NCI-H82 treated with DMSO at 0.1 percent for 48 hours (cell line): ENCODE data around the gene FAM107B.

Source experiments
- DNase-seq: peaks from one replicate; lab custom pipeline; 2025; ENCODE audit not compliant: unreplicated experiment; lab: John Stamatoyannopoulos, UW

Gene FAM107B

DNA sequence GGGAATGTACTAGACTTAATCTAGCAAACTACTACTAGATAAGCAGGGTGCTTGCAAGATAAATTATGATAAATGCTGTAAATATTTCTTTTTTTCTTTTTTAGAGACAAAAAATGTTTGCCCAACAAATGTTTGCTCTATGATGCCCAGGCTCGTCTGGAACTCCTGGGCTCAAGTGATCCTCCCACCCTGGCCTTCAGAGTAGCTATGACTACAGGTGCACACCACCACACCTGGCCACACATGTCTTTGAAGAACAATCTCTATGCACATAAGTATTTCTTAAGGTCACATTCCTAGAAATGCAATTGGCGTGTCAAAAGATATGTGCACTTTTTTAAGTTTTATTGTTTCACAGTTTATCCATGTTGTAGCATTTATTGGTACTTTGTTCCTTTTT is 264.4 kb downstream of the FAM107B start:
- DNase-seq: no peak

DNA sequence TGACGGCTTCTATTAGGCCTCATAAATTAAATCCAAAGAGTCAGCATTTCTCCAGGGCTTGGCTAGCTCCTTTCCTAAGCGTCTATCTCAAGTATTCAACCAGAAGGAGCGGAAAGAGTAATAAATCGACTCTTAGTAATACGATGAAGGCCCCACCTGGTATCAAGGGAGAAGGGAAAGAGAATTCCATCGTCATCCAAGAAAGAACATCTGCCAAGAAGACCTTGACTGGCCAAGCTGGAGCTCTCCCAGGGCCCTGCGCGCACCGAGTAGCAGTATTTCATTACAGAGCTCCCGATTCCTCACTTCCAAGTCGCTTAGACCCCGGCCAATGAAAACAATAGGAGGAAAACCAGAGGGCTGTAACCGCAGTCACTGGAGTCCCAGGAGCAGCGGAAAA is 266.0 kb downstream of the FAM107B start:
- no peak for DNase-seq

DNA sequence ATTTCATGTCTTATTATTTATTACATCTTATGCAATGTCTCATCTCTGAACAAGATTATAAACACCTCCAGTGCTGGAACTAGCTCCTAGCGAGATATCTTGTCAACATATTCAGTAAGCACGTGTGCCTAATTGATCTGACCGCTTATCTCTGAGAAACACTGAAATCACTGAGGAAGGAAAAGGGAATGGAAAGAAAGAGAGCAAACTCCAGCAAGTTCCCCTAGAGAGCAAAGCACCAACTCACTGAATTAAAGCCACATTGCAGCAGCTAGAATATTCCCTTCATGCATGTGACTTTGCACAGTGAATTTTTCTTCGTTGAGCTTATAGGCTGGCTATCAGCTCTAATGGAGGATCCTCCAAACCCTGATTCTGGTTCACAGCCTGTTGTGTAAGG is 266.9 kb downstream of the FAM107B start:
- DNase-seq: no peak

DNA sequence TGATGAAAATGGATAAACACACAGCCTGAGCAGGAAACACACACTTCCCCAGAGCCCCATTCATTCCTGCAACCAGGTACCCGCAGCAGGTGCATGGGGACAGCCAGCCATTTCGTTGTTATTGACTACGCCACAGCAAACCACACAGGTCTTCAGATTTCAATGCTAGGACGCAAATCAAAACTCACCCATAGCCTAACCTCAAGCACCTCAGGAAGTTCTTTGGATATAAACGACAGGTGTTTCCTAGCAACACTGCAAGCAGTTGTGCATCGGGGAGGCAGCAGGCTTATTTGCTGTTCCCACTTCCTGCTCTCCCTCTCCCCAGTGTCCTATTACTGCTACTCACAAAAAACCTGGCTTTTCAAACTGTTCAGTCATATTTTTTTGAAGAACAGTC is 267.5 kb downstream of the FAM107B start:
- DNase-seq: no peak

DNA sequence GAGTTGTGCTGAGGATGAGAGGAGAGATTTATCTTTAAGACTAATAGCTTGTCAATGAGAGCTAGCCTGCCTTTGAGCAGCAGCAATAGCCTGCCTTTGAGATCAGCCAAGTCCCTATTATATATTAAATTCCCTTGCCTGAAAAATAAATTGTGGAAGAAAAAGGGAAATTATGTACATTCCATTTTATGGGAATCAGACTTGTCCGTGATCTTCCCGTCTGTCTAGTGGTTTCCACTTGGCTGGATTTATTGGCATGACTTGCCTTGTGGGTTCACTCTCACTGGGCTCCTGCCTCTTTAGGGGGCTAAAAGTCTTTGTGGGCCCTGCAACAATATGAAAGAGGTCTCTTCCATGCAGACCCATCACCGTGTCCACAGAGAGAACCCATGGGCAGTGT is 272.3 kb downstream of the FAM107B start:
- no peak for DNase-seq

DNA sequence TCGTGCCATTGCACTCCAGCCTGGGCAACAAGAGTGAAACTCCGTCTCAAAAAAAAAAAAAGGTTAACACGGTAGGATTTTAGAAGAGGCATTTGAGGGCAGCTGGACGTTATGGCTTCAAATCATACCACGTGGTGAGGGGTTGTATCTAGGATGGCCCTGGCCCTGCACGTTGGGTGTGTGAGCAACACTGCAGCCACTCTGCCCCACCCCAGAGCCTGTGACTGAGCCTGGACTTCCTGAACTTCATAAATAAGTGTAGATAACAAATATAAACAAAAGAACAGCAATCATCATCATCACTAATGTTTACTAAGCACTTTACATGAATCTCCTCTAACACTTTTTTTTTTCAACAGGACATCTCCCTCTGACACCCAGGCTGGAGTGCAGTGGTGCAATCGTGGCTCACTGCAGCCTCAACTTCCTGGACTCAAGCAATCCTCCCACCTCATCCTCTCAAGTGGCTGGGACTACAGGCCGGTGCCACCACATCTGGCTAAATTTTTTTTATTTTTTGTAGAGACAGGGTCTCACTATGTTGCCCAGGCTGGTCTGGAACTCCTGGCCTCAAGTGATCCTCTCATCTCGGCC is 274.4 kb downstream of the FAM107B start:
- no peak for DNase-seq

DNA sequence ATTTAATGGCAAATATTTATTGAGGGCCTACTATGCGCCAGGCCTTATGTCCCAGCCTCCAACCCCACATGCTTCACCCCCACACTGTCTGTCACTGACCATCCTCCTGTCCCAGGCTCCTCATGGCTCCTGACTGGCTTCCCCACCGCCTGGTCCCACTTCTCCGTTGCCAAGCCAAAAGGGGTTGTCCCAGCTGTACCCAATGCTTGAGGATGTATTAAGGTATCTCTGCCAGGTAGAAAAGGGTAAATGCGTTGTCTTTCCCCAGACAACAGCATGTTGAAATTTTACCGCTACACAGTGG is 275.1 kb downstream of the FAM107B start:
- no peak for DNase-seq

DNA sequence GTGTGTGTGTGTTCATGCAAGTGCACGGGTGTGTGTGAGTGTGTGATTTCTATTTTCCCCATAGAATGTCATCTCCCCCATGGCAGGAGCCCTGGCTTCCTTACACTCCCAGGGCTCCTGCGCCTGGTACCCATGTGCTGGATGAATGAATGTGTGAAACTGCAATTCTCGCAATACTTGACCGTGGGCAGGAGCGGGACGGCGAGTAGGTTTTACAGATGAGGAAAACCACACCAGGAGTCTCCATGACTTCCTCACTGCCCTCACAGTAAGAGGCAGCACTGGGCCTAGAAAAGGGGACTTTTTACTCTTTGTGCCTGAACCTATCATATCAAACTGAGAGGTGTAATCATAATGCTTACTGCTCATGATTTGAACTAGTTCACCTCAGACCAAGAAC is 276.4 kb downstream of the FAM107B start:
- no peak for DNase-seq

DNA sequence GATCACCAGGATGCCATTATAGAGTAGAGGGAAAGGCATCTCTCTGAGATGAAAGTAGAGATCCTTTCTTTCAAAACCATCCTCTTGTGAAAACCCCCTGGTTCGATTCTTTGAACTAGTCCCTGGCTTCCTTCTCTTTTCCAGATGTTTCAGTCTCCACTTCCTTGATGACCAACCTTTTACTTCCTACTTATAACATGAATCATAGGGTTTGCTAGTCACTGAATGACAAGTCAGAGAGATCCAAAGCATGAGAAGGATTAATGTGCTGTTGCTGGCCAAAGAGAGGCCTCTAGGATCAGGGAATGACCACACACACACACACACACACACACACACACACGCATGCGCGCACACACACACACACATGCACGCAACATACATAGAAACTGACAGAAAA is 282.9 kb downstream of the FAM107B start:
- DNase-seq: no peak

DNA sequence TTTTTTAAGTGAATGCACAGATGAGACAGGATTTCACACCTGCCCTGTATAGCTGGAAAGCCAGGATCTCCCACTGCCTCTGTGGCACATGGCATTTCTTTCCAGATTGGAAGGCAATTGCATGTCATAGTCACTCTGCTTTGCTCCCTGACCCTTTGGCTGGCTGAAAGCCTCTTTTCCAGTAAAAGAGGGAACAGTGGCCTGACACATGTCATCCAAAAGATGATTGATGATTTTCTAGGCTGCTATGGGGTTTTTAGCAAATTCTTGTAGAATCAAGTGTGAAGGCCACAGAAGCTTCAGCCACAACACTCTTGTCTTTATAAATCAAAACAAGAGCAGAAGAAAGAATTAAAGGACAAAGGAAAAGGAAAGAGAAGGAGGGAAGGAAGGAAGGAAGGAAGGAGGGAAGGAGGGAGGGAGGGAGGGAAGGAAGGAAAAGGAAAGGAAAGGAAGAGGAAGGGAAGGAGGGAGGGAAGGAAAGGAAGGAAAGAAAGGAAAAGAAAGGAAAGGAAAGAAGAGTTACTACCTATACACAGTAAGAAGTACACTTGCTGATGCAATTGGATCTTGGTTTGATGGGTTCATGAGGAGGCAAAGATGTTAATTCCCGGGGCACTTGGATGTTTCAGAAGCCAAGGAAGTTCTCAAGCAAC is 285.0 kb downstream of the FAM107B start:
- DNase-seq: no peak

DNA sequence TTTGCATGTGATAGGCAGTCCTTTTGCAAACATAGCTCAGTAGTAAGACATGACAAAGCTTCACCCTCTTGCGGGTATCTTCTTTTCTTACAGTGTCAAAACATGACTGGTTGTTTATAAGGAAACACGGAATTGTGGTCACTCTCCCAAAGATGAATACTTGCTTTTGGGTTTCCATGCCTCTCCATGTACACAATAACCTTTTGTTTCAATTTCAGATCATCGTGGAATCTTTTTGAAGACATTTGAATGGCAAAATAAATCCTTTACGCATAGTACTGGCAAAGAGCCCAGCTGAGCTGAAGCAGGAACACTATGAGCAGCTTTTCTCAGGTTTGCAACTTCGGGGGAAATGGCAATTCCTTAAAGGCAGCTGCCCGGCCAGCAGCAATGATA is 287.2 kb downstream of the FAM107B start:
- DNase-seq: no peak

DNA sequence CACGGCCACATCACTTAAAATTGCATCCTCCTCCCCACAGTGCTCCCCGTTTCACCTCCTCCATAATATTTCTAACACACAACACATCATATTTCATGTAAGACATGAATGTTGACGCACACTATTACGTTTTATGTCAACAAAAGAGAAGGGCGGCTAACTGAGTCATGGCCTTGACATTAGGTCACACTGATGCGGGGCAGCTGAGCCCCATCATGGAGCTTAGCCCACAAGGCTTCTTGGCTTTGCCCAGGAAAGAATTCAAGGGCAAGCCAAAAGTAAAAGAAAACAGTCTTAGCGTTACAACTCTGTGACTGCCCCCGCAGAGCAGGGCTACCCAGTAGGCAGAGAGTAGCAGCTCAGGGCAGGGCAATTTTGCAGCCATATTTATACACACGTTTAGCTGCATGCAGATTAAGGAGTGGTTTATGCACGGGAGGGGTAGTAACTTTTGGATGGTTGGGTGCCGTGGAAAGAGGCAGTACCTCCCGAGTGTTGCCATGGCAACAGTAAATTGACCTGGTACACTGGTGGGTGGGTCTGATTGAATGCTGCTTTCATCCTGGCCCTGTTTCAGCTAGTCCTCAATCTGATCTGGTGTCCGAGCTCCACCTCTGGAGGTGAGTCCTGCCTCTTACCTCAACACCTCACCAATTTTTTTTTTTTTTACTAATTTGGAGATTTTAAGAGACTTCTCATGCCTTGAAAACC is 287.8 kb downstream of the FAM107B start:
- no peak for DNase-seq

DNA sequence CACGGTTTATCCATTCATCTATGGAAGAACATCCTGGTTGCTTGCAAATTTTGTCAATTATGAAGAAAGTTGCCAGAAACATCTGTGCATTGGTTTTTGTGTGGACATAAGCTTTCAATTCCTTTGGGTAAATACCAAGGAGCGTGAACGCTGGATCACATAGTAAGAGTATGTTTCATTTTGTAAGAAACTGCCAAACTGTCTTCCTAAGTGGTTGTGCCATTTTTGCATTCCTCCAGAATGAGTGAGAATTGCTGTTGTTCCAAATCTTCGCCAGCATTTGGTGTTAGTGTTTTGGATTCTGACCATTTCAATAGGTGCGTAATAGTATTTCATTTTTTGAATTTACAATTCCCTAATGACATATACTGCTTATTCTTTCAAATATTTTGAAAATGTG is 288.7 kb downstream of the FAM107B start:
- DNase-seq: no peak

DNA sequence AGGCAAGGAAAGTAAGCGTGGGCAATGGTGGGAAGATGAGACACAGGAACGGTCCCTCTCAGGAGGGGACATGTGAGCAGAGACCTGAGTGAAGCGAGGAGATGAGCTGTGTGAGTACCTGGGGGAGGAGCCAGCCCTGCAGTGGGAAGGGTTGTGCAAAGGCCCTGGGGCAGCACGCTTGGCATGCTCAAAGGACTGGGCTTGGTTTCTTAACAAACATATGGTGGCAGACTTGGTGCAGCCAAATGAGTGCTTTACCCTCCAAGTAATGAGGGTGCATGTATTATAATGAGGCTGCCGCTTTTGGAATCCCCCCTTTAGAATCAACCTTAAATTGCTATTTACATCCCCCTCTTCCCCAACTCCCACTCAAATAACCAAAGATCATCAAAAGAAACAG is 291.3 kb downstream of the FAM107B start:
- DNase-seq: no peak

DNA sequence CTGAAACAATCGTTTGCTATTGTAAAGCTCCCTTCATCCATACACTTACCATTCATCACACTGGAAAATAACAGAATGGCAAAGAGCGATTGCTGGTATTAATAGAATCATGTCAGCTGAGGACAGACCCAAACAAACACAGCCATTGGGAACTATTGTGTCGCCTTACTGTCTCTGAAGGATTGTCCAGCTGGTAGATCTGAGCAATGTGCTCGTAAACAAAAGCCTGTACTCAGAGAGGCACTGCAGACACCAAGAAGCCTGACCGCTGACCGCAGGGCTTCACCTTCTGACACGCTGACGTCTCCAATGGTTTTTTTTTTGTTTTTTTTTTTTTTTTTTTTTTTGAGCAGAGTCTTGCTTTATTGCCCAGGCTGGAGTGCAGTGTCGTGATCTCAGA is 292.9 kb downstream of the FAM107B start:
- DNase-seq: no peak

DNA sequence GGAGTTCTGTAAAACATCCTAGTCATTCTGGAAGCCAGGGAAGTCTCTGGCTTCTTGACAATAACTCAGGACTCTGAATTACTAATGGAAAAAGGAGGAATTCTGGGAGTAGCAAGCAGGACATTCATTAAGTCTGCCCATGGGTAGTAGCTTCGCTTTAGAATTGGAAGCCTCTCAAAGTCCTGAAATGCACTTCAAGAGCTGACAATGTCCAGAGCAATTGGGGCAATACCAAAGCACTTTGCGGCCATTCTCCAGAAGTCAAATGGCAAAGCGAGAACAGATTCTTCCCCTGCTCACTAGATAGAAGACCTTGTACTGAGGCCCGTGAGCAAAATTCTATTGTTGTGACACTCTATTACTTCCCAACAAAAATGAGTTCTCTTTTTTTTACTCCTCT is 293.7 kb downstream of the FAM107B start:
- no peak for DNase-seq

DNA sequence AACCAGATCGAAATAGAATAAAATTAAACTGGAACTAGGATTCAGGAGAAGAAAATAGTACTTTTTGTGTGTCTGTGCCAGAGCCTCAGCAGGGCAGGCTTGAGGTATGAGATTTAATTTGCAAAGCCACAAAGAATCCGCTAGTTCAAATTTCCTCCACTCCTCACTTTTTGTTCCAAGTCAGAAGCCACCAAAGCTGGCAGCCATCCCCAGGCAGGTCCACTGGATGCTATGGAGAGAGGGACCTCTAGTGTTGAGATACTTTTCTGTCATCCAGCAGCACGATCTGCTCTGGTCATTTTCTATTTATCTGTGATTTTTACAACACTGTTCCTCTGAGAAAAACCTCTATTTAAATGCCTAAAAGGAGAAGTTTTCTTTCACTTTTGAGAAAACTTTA is 296.1 kb downstream of the FAM107B start:
- DNase-seq: no peak

DNA sequence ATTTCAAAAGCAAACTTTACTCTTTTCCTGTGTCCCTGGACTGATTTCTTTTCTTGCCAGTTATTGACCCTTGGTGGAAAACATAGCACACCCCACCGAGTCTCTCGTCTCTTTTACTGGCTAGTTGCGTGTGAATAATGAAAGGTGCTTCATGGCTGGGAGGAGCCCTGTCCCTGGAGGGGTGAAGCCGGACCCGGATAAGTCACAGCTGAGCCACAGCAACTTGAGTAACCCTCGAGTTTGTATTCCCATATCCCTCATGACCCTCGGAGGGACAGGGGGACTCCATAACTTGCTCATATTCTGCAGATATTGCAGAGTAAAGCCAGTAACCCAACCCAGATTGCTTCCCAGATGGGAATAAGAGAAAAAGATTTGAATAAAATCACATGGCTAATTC is 296.5 kb downstream of the FAM107B start:
- DNase-seq: no peak

DNA sequence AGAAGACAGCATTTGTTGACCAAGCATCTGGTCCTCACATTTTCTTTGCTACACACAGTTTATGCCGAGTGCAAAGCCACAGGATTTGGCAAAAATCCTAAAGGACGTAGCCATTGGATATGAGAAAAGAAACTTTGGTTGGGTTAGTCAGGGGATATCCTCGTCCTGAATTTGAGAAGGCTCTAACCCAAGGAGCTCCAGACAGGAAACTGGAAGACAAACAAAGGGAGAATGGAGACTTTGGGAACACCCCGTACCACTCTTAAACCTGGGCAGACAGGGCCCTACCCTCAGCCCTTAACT is 297.3 kb downstream of the FAM107B start:
- DNase-seq: no peak

DNA sequence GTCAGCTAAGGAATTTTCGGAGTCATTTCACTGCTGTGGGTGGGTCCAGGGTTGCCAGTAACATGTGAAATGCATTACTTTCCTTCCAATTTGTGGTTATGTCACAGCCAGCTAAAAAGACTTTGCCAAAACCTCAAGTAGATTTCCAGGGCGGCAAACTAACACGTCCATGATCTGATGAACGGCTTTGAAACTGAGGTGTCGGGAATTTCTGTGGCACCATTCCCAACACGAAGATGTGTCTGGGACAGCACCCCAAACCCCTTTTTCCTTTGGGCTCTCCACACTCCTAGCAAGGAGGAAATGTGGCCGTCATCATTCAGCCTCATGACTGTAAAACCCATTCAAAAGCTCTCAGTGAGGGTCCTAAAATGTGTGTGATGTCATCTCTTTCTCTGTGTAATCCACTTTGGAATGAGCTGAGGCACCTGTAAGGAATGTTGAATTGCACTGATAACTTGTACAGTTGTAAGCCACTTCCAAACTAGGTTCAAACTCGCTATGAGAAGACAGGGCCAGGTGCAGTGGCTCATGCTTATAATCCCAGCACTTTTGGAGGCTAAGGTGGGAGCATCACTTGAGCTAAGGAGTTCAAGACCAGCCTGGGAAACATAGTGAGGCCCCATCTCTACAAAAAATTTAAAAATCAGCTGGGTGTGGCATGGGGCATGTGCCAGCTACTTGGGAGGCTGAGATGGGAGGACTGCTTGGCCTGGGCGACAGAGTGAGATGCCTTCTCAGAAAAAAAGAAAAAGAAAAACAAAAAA is 297.9 kb downstream of the FAM107B start:
- DNase-seq: no peak

DNA sequence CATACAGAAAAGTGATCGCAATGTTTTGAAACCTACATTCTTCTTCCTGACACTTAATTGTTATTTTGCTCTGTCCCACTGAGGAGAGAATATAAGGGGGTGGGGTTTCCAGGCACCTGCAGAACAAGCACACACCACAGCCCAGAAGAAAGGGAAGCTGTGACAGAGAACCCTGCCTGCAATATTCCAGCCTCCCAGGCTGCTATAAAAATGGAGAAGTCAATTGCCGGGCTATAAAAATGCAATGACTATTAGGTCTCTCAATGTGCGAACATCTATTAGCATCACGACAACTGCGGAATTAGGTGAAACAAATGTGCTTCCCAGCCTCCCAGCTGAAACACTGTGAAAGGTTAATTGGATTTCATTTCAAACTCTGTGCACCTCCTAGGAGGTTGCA is 298.7 kb downstream of the FAM107B start:
- no peak for DNase-seq

DNA sequence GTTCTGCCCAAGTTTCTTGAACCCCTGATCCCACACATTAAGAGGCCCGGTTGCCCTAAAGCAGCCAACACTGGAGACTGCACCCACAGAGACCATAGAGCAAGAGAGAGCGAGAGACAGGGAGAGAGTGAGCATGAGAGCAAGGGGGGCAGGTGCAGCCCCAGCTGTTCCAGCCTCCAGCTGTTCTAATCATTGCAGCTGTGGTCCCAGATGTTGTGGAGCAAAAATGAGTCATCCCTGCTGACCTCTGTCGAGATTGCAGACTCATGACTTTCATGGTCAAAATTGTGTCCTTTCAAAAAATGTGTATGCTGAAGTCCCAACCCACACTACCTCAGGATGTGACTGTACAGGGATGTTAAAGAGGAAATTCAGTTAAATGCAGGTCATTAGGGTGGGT is 300.0 kb downstream of the FAM107B start:
- no peak for DNase-seq
